Suppressor macrophage (primary cell): Measurements from ENCODE around the gene RAB27A.

Experiments
- DNase-seq, 4 experiments: peaks; one replicate each; pipeline ENCODE4 v3.0.0-alpha.2; 2020 to 2022

RAB27A gene

GRCh38 chr15:55221090-55222011 lies 68.3 kb downstream of the RAB27A start:
- DNase-seq: peak; percentile 62 to 93 (median 80)

- DNase-seq: no peak
Observed at GRCh38 chr15:55220606-55221005, 69.0 kb downstream of the RAB27A start.

GRCh38 chr15:55218056-55218455 lies 71.6 kb downstream of the RAB27A start:
- no peak for DNase-seq

- DNase-seq: no peak
Observed at GRCh38 chr15:55204464-55204863, 85.1 kb downstream of the RAB27A start.

- no peak for DNase-seq
Observed at GRCh38 chr15:55202206-55202605, 87.4 kb downstream of the RAB27A start.

GRCh38 chr15:55198706-55199105 lies 90.9 kb downstream of the RAB27A start:
- no peak for DNase-seq

GRCh38 chr15:55197719-55198118 lies 91.9 kb downstream of the RAB27A start:
- DNase-seq: no peak

- DNase-seq: no peak
Observed at GRCh38 chr15:55197362-55197705, 92.3 kb downstream of the RAB27A start.

- peak; percentile 98 to 99 (median 98) for DNase-seq
Observed at GRCh38 chr15:55196458-55197361, 92.9 kb downstream of the RAB27A start, which contains the start of gene RSL24D1. TSS of gene RSL24D1 (minus strand) at chr15:55196941. CDS start at chr15:55196890, 51 bp downstream.

- peak; percentile 11 to 52 (median 35) for DNase-seq
Observed at GRCh38 chr15:55195996-55196395, 93.6 kb downstream of the RAB27A start.

GRCh38 chr15:55194256-55194655 lies 95.4 kb downstream of the RAB27A start:
- DNase-seq: peak in 3 of 4 experiments; percentile 4 to 32 (median 24)

GRCh38 chr15:55186331-55186730 lies 103.3 kb downstream of the RAB27A start:
- DNase-seq: no peak

GRCh38 chr15:55183679-55184078 lies 105.9 kb downstream of the RAB27A start:
- no peak for DNase-seq

- DNase-seq: peak in 3 of 4 experiments; percentile 15 to 52 (median 43)
Observed at GRCh38 chr15:55179141-55179540, 110.5 kb downstream of the RAB27A start.

- no peak for DNase-seq
Observed at GRCh38 chr15:55170361-55170760, 119.3 kb downstream of the RAB27A start.

- peak; percentile 72 to 87 (median 78) for DNase-seq
Observed at GRCh38 chr15:55168350-55168974, 121.2 kb downstream of the RAB27A start.

- DNase-seq: no peak
Observed at GRCh38 chr15:55164284-55164683, 125.3 kb downstream of the RAB27A start.
